Keratinocyte (primary cell): ENCODE data around the gene TNS1. TPM values are rescaled to one million over a fixed set of nuclear protein-coding genes. Genes with fewer than 3 reads are reported as not detected.

Experiments
- DNase-seq: peaks from one replicate; pipeline ENCODE4 v3.0.0-alpha.2; 2011; ENCODE audit warnings: low read depth, missing footprints, low spot score
- FAIRE-seq: peaks from 2 replicates; lab custom pipeline; 2011; peaks lifted over from hg19 to GRCh38; lab: Jason Lieb, UNC
- H2AFZ ChIP-seq: 2 replicates; pipeline ENCODE4 v1.6.0; 2012; ENCODE audit warnings: low read length, control low read depth, inconsistent platforms; ENCODE audit not compliant: control insufficient read depth
- H3K27ac ChIP-seq: 2 replicates; pipeline ENCODE4 v1.5.1; 2011; ENCODE audit warnings: low read length; ENCODE audit not compliant: control insufficient read depth, insufficient read depth
- H3K27me3 ChIP-seq: 3 replicates; pipeline ENCODE4 v1.6.0; 2011; ENCODE audit warnings: low read length; ENCODE audit not compliant: control insufficient read depth, insufficient read depth; ENCODE audit errors: extremely low read depth
- H3K36me3 ChIP-seq, 2 experiments: 2 replicates in 1 of 2; 3 replicates in 1 of 2; pipeline ENCODE4 v1.5.1; 2011; ENCODE audit warnings: low read length in 2 of 2, mild to moderate bottlenecking in 1 of 2; ENCODE audit not compliant: control insufficient read depth in 2 of 2, insufficient read depth in 2 of 2; ENCODE audit errors: extremely low read depth in 1 of 2
- H3K4me1 ChIP-seq: 3 replicates; pipeline ENCODE4 v1.5.1; 2011; ENCODE audit warnings: low read length; ENCODE audit not compliant: control insufficient read depth, insufficient read depth; ENCODE audit errors: extremely low read depth
- H3K4me2 ChIP-seq: 3 replicates; pipeline ENCODE4 v1.6.0; 2011; ENCODE audit warnings: low read depth, low read length; ENCODE audit not compliant: control insufficient read depth, insufficient read depth; ENCODE audit errors: extremely low read depth
- H3K4me3 ChIP-seq, 3 experiments: fragments of 200-600 bp in 1 of 3; sonication (generic) in 1 of 3; 2 replicates in 2 of 3; 3 replicates in 1 of 3; pipeline ENCODE4 v1.5.1; 2011 to 2016; ENCODE audit warnings: low read length in 3 of 3, mild to moderate bottlenecking in 3 of 3, control low read depth in 2 of 3, inconsistent platforms in 1 of 3, low read depth in 1 of 3, mixed read lengths in 1 of 3, mixed run types in 1 of 3, moderate library complexity in 1 of 3; ENCODE audit not compliant: control insufficient read depth in 2 of 3, insufficient read depth in 2 of 3; ENCODE audit errors: extremely low read depth in 1 of 3
- H3K79me2 ChIP-seq: 2 replicates; pipeline ENCODE4 v1.6.0; 2012; ENCODE audit warnings: low read length; ENCODE audit not compliant: control insufficient read depth, insufficient read depth
- H3K9ac ChIP-seq: 3 replicates; pipeline ENCODE4 v1.6.0; 2011; ENCODE audit warnings: low read length; ENCODE audit not compliant: control insufficient read depth, insufficient read depth; ENCODE audit errors: extremely low read depth
- H3K9me1 ChIP-seq: 3 replicates; pipeline ENCODE4 v1.6.0; 2011; ENCODE audit warnings: low read length; ENCODE audit not compliant: control insufficient read depth, insufficient read depth; ENCODE audit errors: extremely low read depth
- H3K9me3 ChIP-seq: 2 replicates; pipeline ENCODE4 v1.5.1; 2012; ENCODE audit warnings: low read depth, low read length; ENCODE audit not compliant: control insufficient read depth
- H4K20me1 ChIP-seq: 3 replicates; pipeline ENCODE4 v1.6.0; 2011; ENCODE audit warnings: low read length; ENCODE audit not compliant: control insufficient read depth, insufficient read depth; ENCODE audit errors: extremely low read depth
- CTCF ChIP-seq, 3 experiments: IDR thresholded peaks in 1 of 3; conservative IDR thresholded peaks in 1 of 3; optimal IDR thresholded peaks in 1 of 3; 2 replicates in 2 of 3; 3 replicates in 1 of 3; pipeline versions ENCODE3 to v1.5.1; 2011; ENCODE audit warnings: low read length in 3 of 3, mild to moderate bottlenecking in 3 of 3, moderate library complexity in 2 of 3, control low read depth in 1 of 3, inconsistent platforms in 1 of 3; ENCODE audit not compliant: insufficient read depth in 2 of 3; ENCODE audit errors: extremely low read depth in 1 of 3
- EZH2 ChIP-seq: IDR thresholded peaks from one replicate; pipeline ENCODE4 v1.6.1; 2012; ENCODE audit warnings: inconsistent platforms, mild to moderate bottlenecking, low read length, moderate library complexity
- dilution Hi-C: fragments of 300-500 bp; cut with MboI; formaldehyde crosslinking; loops from one replicate; pipeline ENCODE4 v1.7.0; 2020; ENCODE audit warnings: low sequenced_read_pairs; ENCODE audit not compliant: extremely low pct_ligation_motif_present
- polyA plus RNA-seq, 5 experiments: library from polyadenylated mRNA; depleted of rRNA in 3 of 5; stranded (reverse) in 3 of 5; stranded (forward) in 1 of 5; unstranded in 1 of 5; fragments of >200 nt; gene quantifications; 1 replicate in 1 of 5; 2 replicates in 3 of 5; 3 replicates in 1 of 5; pipeline versions ENCODE4 v1.2.1 to v1.2.3, GENCODE V29; 2011 to 2012; ENCODE audit warnings: missing spikeins in 2 of 5, low read depth in 1 of 5, low replicate concordance in 1 of 5

The TNS1 gene
- polyA plus RNA-seq, 1 donor (not counting 4 experiments of a cell fraction or from before 2014, with no cell fraction given): 2.5 TPM

- dilution Hi-C loops: no loop called here
- DNase-seq: no peak
- H3K4me3 ChIP-seq: no peak overlapping the region
Observed at GRCh38 chr2:217817466-217818292, 185.1 kb downstream of the TNS1 start.

GRCh38 chr2:217816396-217816869 lies 186.4 kb downstream of the TNS1 start:
- TF ChIP-seq EZH2 (no peak), CTCF (optimal IDR thresholded peaks at IDR 0.05 in 1 of 3, IDR thresholded peaks at IDR 0.05 in 1 of 3, conservative IDR thresholded peaks at IDR 0.05 in 1 of 3; ENCODE audit: extremely low read depth in 1 of 3, insufficient read depth in 2 of 3, low read length in 3 of 3) (no peak)
- FAIRE-seq (no peak), DNase-seq (no peak)
- H4K20me1 ChIP-seq: peaks cover 1% of the 10 kb centered on the region
- H3K4me3 ChIP-seq: no peak overlapping the region
- dilution Hi-C loops: no loop called here
- H3K9me3 ChIP-seq: no peaks in the 10 kb centered on the region
- H3K9me1 ChIP-seq: no peaks in the 10 kb centered on the region
- H3K79me2 ChIP-seq: no peaks in the 10 kb centered on the region
- H3K27ac ChIP-seq: no peak overlapping the region
- no peak overlapping the region for H3K4me2 ChIP-seq
- no peaks in the 10 kb centered on the region for H3K4me1 ChIP-seq
- no peak overlapping the region for H3K9ac ChIP-seq
- H2AFZ ChIP-seq: no peak overlapping the region
- H3K36me3 ChIP-seq: no peaks in the 10 kb centered on the region
- H3K27me3 ChIP-seq: no peaks in the 10 kb centered on the region

More at GRCh38 chr2:217817466-217818292, 185.1 kb downstream of the TNS1 start:
- FAIRE-seq: no peak
- Histone ChIP-seq H2AFZ (no peak overlapping the region), H3K9me1 (no peaks in the 10 kb centered on the region), H3K36me3 (no peaks in the 10 kb centered on the region), H3K4me1 (peaks cover 7% of the 10 kb centered on the region), H3K9ac (no peak overlapping the region), H4K20me1 (peaks cover 3% of the 10 kb centered on the region), H3K27me3 (no peaks in the 10 kb centered on the region), H3K79me2 (no peaks in the 10 kb centered on the region), H3K9me3 (no peaks in the 10 kb centered on the region), H3K27ac (no peak overlapping the region), H3K4me2 (no peak overlapping the region)
- TF ChIP-seq CTCF (optimal IDR thresholded peaks at IDR 0.05 in 1 of 3, IDR thresholded peaks at IDR 0.05 in 1 of 3, conservative IDR thresholded peaks at IDR 0.05 in 1 of 3; ENCODE audit: extremely low read depth in 1 of 3, insufficient read depth in 2 of 3, low read length in 3 of 3) (no peak), EZH2 (no peak)
